Tibial artery (tissue), 4 donors: Measurements from ENCODE around the gene RAC3.
A peak's percentile ranks its signal among the peaks of the same experiment; 100 is the strongest.
"Not testable (repeated sequence)": the region's sequence is repeated elsewhere in the genome, so short reads cannot be mapped to it uniquely, and the experiment has no call there.

Source experiments
- DNase-seq, 2 donors: peaks; one replicate each; pipeline ENCODE4 v3.0.0-alpha.2; 2019
- H3K27ac ChIP-seq, 2 donors: fragments of 200-600 bp; sonication (generic) in 1 of 2; 1 replicate in 1 of 2; 2 replicates in 1 of 2; pipeline ENCODE4 v1.5.1; 2018 to 2019; ENCODE audit warnings: mild to moderate bottlenecking in 1 of 2
- H3K27me3 ChIP-seq, 2 donors: fragments of 200-600 bp; sonication (generic) in 1 of 2; one replicate each; pipeline versions ENCODE4 v1.5.1 to v1.6.0; 2016 to 2019
- H3K36me3 ChIP-seq, 3 donors: fragments of 200-600 bp; sonication (generic) in 2 of 3; one replicate each; pipeline ENCODE4 v1.5.1; 2016 to 2019; ENCODE audit warnings: mild to moderate bottlenecking in 2 of 3
- H3K4me1 ChIP-seq, 4 donors: fragments of 200-600 bp; sonication (generic) in 2 of 4; 1 replicate in 3 of 4; 2 replicates in 1 of 4; pipeline ENCODE4 v1.5.1; 2016 to 2019
- H3K4me3 ChIP-seq, 2 donors: fragments of 200-600 bp; sonication (generic) in 1 of 2; 1 replicate in 1 of 2; 2 replicates in 1 of 2; pipeline ENCODE4 v1.5.1; 2018 to 2019; ENCODE audit warnings: mild to moderate bottlenecking in 2 of 2
- H3K9me3 ChIP-seq, 3 donors: fragments of 200-600 bp; sonication (generic) in 1 of 3; one replicate each; pipeline ENCODE4 v1.5.1; 2016 to 2019
- CTCF ChIP-seq, 2 experiments: fragments of 200-600 bp in 1 of 2; fragments of 450-650 bp in 1 of 2; IDR thresholded peaks; one replicate each; pipeline ENCODE4 v1.5.1; 2017 to 2019; ENCODE audit warnings: antibody characterized with exemption in 2 of 2, mild to moderate bottlenecking in 1 of 2, moderate library complexity in 1 of 2
- intact Hi-C: fragments of 100-400 bp; cut with DNase I; formaldehyde crosslinking; loops from one replicate; pipeline ENCODE4 v1.15.0; 2023; ENCODE audit warnings: low total_unique reads

Gene RAC3

GRCh38 chr17:82036634-82037091 is 5.2 kb downstream of the RAC3 start:
- intact Hi-C loops: loop anchor here (5.0 kb wide), 1 partner anchor 61 kb away; the partner anchor contains the start of gene FASN
- peak overlapping the region; percentile 96 to 99 for H3K27ac ChIP-seq
- no peak for DNase-seq
- H3K4me3 ChIP-seq: peak overlapping the region; percentile 64 to 97
- H3K4me1 ChIP-seq: peaks cover 0 to 28% (median 21%) of the 10 kb centered on the region in 4 donors
- TF ChIP-seq CTCF (IDR thresholded peaks at IDR 0.05): no peak
- H3K9me3 ChIP-seq: no peaks in the 10 kb centered on the region
- peaks cover 0 to 13% (median 8%) of the 10 kb centered on the region in 3 donors for H3K36me3 ChIP-seq
- peaks cover 0 to 19% of the 10 kb centered on the region in 2 donors for H3K27me3 ChIP-seq

DNA sequence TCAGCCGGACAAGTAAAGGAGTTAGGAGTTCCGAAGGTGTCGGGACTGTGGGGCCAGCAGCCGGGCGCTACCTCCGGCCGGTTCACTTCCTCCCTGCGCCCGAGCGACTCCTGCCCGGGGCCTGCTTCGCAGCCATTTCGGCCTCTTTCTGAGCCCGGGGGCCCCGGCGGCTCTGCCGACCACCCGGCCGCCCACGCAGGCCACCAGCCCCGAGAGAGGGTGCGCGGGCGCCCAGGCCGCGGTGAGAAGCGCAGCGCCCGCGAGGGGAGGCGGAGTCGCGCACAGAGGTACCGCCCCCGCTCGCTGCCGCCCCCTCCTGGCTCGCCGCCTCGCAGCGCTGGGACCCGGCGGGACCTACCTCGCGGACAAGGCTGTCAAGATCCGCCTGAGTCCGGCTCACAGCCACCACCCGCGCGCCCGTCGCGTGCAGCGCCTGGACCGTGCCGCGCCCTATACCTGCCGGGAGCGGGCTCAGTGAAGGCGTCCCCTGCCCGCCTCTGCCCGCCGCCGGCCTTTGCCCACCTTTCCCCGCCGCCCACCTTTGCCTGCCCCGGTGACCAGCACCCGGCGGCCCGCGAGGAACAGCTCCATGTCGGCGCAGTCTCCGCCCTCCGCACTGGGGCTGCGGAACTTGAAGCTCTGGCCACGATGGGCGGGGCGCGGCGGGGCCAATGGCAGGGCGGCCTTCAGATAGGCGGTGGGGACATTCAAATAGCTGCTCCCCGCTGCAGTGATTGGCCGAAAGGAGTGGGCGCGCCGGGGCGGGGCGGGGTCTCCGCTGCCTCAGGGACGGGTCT is 5.8 kb downstream of the RAC3 start, which contains the start of gene DCXR:
DCXR (minus strand) TSS at position 606 of the 797 bp plus-strand sequence; CDS start at position 591, 15 bp downstream.
- H3K36me3 ChIP-seq: peaks cover 0 to 13% (median 8%) of the 10 kb centered on the region in 3 donors
- intact Hi-C loops: loop anchor here (5.0 kb wide), 1 partner anchor 60 kb away; the partner anchor contains the start of gene FASN
- peaks cover 0 to 14% of the 10 kb centered on the region in 2 donors for H3K27me3 ChIP-seq
- H3K4me1 ChIP-seq: peaks cover 0 to 23% (median 16%) of the 10 kb centered on the region in 4 donors
- peak within 1 kb of the TSS; percentile 64 to 97 for H3K4me3 ChIP-seq
- no peaks in the 10 kb centered on the region for H3K9me3 ChIP-seq
- DNase-seq: peak; percentile 99
- TF ChIP-seq CTCF (IDR thresholded peaks at IDR 0.05): peak; percentile 69 to 70
- H3K27ac ChIP-seq: peak within 1 kb of the TSS; percentile 96 to 99

DNA sequence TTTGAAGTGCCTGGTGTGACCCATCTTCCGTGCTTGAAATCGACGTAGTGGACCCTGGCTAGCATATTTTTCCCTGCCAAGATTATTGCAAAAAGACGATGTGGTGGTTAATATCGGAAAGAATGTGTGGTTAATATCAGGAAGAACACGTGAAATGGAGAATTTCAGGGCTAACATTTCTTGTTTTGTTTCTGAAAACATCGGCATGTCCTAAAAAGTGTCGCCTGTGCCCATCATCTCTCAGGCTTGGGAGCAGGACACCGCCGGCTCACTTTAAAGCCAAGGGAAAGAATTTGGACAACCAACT is 6.4 kb downstream of the RAC3 start:
- Histone ChIP-seq H3K4me3 (peak overlapping the region; percentile 64 to 97), H3K36me3 (peaks cover 0 to 13% (median 8%) of the 10 kb centered on the region in 3 donors), H3K27ac (peak overlapping the region; percentile 96 to 99), H3K27me3 (peaks cover 0 to 9% of the 10 kb centered on the region in 2 donors), H3K4me1 (peaks cover 0 to 22% (median 16%) of the 10 kb centered on the region in 4 donors), H3K9me3 (no peaks in the 10 kb centered on the region)
- intact Hi-C loops: loop anchor here (5.0 kb wide), 1 partner anchor 59 kb away; the partner anchor contains the start of gene FASN
- no peak for DNase-seq
- no peak for TF ChIP-seq CTCF (IDR thresholded peaks at IDR 0.05)

- Histone ChIP-seq H3K36me3 (peaks cover 0 to 13% (median 8%) of the 10 kb centered on the region in 3 donors), H3K4me1 (peaks cover 0 to 22% (median 16%) of the 10 kb centered on the region in 4 donors)
- not testable (repeated sequence) for DNase-seq, H3K9me3 ChIP-seq, H3K4me3 ChIP-seq, H3K27ac ChIP-seq, H3K27me3 ChIP-seq
- intact Hi-C loops: loop anchor here (5.0 kb wide), 1 partner anchor 58 kb away; the partner anchor contains the start of gene FASN
These were observed 7.4 kb downstream of the RAC3 start for GRCh38 chr17:82038796-82039409.

DNA sequence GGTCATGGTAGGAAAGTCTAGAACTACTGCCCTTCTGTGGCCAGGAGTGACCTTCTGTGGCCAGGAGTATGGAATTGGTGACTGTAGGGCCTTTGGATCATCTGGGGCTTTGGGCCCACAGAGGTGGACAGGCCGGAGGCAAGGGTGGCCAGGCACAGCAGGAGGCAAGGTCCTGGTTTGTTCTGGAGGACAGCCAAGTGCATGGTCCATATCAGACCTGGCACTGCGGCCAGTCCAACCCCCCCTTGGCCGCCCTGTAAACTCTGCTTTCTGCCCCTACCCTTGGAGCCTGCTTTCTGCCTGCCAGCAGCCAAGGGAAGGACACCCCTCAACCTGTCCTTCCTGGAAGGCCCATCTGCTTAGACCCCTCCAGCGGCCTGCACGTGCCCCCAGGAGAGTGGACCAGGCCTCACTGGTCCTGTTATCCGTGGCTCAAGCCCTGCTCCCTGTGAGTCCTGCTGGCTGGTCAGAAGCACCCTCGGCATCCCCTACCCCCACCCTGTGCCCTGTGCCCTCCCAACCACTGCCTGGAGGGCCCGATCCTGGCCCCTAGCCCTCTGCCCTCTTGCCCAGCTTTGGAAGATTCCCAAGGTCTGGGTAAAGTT is 8.3 kb downstream of the RAC3 start:
- no peak overlapping the region for H3K27ac ChIP-seq
- intact Hi-C loops: loop anchor here (5.0 kb wide), 1 partner anchor 58 kb away; the partner anchor contains the start of gene FASN
- H3K36me3 ChIP-seq: peaks cover 0 to 13% (median 8%) of the 10 kb centered on the region in 3 donors
- no peak overlapping the region for H3K4me3 ChIP-seq
- DNase-seq: no peak
- H3K9me3 ChIP-seq: no peaks in the 10 kb centered on the region
- TF ChIP-seq CTCF (IDR thresholded peaks at IDR 0.05): no peak
- H3K27me3 ChIP-seq: no peaks in the 10 kb centered on the region
- peaks cover 0 to 22% (median 16%) of the 10 kb centered on the region in 4 donors for H3K4me1 ChIP-seq
